ENCODE data around the gene RASA1.

Gene RASA1

GRCh38 chr5:87372705-87373104 lies 105.0 kb downstream of the RASA1 start:
- Histone ChIP-seq H3K27ac (ENCODE audit: low read depth, low read length) (peak overlapping the region; percentile 19), H3K4me3 (ENCODE audit: low read depth in 1 of 5, low read length in 5 of 5) (no peak overlapping the region), H3K36me3 (ENCODE audit: control insufficient read depth in 5 of 5, insufficient read depth in 5 of 5, low read length in 5 of 5) (peaks cover 28 to 69% (median 47%) of the 10 kb centered on the region in 5 donors)

DNA sequence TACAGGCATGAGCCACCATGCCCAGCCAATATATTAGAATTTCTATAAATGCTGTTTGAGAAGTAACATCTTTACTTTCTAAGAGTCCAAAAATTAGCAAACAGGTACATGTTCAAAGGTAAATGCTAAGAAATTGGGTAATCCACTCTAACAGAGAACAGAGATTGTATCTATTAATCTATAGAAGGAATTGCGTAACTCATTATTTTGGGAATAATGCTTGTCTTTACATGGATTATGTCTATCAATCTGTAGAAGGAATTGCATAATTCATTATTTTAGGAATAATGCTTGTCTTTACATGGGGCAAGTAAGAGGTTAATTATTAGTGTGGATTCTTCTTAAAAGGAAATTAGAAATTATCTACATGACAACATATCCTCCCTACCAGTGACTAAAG lies 114.5 kb downstream of the RASA1 start:
- Histone ChIP-seq H3K36me3 (ENCODE audit: control insufficient read depth in 5 of 5, insufficient read depth in 5 of 5, low read length in 5 of 5) (peaks cover 20 to 60% (median 50%) of the 10 kb centered on the region in 5 donors), H3K27ac (ENCODE audit: low read depth, low read length) (no peak overlapping the region), H3K4me3 (ENCODE audit: low read depth in 1 of 5, low read length in 5 of 5) (no peak overlapping the region), H3K27me3 (ENCODE audit: control insufficient read depth in 5 of 5, insufficient read depth in 4 of 5, low read length in 5 of 5) (no peaks in the 10 kb centered on the region), H3K9me3 (ENCODE audit: control insufficient read depth in 5 of 5, low read length in 5 of 5) (no peaks in the 10 kb centered on the region), H3K4me1 (ENCODE audit: control insufficient read depth in 5 of 5, insufficient read depth in 5 of 5, low read length in 5 of 5) (peaks cover 0 to 17% (median 0%) of the 10 kb centered on the region in 5 donors), H3K9ac (ENCODE audit: low read length in 5 of 5) (no peak overlapping the region)

More at GRCh38 chr5:87372705-87373104, 105.0 kb downstream of the RASA1 start:
- H3K9me3 ChIP-seq (ENCODE audit: control insufficient read depth in 5 of 5, low read length in 5 of 5): no peaks in the 10 kb centered on the region
- H3K4me1 ChIP-seq (ENCODE audit: control insufficient read depth in 5 of 5, insufficient read depth in 5 of 5, low read length in 5 of 5): no peaks in the 10 kb centered on the region
- no peaks in the 10 kb centered on the region for H3K27me3 ChIP-seq (ENCODE audit: control insufficient read depth in 5 of 5, insufficient read depth in 4 of 5, low read length in 5 of 5)
- H3K9ac ChIP-seq (ENCODE audit: low read length in 5 of 5): no peak overlapping the region

DNA sequence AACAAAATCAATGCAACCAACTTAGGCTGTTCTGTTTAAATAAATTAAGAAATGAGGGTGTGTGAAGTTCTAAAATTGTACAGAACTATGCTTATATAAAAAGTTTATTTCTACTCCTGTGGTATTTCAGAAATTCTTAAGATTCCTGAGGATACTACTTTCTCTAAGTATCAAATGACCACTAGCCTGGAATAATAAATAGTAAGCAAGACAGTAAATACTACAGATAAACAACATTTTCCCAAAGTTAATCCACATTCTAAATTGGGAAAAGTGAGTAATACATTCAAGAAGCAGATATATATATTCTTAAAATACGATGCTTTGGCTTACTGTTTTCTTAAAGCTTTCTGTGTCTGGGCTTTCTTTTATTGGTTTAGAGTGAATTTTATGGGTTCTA lies 115.5 kb downstream of the RASA1 start:
- Histone ChIP-seq H3K4me1 (ENCODE audit: control insufficient read depth in 5 of 5, insufficient read depth in 5 of 5, low read length in 5 of 5) (peaks cover 0 to 17% (median 0%) of the 10 kb centered on the region in 5 donors), H3K36me3 (ENCODE audit: control insufficient read depth in 5 of 5, insufficient read depth in 5 of 5, low read length in 5 of 5) (peaks cover 20 to 65% (median 51%) of the 10 kb centered on the region in 5 donors), H3K4me3 (ENCODE audit: low read depth in 1 of 5, low read length in 5 of 5) (no peak overlapping the region), H3K9me3 (ENCODE audit: control insufficient read depth in 5 of 5, low read length in 5 of 5) (no peaks in the 10 kb centered on the region), H3K27ac (ENCODE audit: low read depth, low read length) (no peak overlapping the region), H3K9ac (ENCODE audit: low read length in 5 of 5) (no peak overlapping the region), H3K27me3 (ENCODE audit: control insufficient read depth in 5 of 5, insufficient read depth in 4 of 5, low read length in 5 of 5) (no peaks in the 10 kb centered on the region)

DNA sequence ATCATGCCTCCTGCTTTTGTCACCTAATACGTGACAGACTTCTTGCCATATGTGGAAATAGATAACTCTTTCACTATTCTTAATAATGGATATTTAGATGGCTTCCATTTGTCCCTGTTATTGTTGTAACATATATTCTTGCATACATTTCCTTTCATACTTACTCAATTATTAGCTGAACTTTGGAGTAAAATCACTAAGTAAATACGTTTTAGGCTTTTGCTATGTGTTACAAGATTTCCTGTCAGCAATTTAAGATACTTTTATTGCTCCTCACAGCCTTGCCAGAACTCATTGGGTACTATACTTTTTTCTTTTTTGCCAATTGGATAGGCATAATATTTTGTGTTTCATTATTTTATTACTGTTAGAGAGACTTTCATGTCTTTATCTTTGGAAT lies 118.1 kb downstream of the RASA1 start:
- Histone ChIP-seq H3K36me3 (ENCODE audit: control insufficient read depth in 5 of 5, insufficient read depth in 5 of 5, low read length in 5 of 5) (peaks cover 21 to 62% (median 50%) of the 10 kb centered on the region in 5 donors), H3K27ac (ENCODE audit: low read depth, low read length) (peak overlapping the region; percentile 19), H3K9me3 (ENCODE audit: control insufficient read depth in 5 of 5, low read length in 5 of 5) (no peaks in the 10 kb centered on the region)

DNA sequence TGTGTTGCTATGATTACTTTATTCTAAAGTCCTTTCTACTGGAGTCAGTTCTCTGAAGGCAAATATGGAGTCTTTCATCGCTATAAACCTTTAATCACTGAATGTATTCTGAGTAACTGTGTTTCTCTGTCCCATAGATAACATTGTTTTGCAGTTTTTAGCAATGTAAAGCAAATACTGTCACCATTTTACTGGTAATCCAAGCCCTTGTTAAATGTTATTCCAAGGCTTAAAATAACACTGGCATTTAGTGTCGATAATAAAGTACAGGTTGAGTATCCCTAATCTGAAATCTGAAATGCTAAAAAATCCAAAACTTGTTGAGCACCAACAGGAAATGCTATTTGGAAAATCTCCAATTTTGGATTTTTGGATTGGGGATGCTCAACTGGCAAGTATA lies 120.4 kb downstream of the RASA1 start:
- Histone ChIP-seq H3K27me3 (ENCODE audit: control insufficient read depth in 5 of 5, insufficient read depth in 4 of 5, low read length in 5 of 5) (no peaks in the 10 kb centered on the region), H3K36me3 (ENCODE audit: control insufficient read depth in 5 of 5, insufficient read depth in 5 of 5, low read length in 5 of 5) (peaks cover 32 to 73% (median 62%) of the 10 kb centered on the region in 5 donors), H3K9ac (ENCODE audit: low read length in 5 of 5) (no peak overlapping the region), H3K27ac (ENCODE audit: low read depth, low read length) (peak overlapping the region; percentile 24), H3K4me3 (ENCODE audit: low read depth in 1 of 5, low read length in 5 of 5) (no peak overlapping the region), H3K9me3 (ENCODE audit: control insufficient read depth in 5 of 5, low read length in 5 of 5) (no peaks in the 10 kb centered on the region), H3K4me1 (ENCODE audit: control insufficient read depth in 5 of 5, insufficient read depth in 5 of 5, low read length in 5 of 5) (peaks cover 0 to 36% (median 14%) of the 10 kb centered on the region in 5 donors)

More for the DNA sequence above, 118.1 kb downstream of the RASA1 start:
- Histone ChIP-seq H3K9ac (ENCODE audit: low read length in 5 of 5) (no peak overlapping the region), H3K27me3 (ENCODE audit: control insufficient read depth in 5 of 5, insufficient read depth in 4 of 5, low read length in 5 of 5) (no peaks in the 10 kb centered on the region), H3K4me1 (ENCODE audit: control insufficient read depth in 5 of 5, insufficient read depth in 5 of 5, low read length in 5 of 5) (peaks cover 0 to 23% (median 5%) of the 10 kb centered on the region in 5 donors), H3K4me3 (ENCODE audit: low read depth in 1 of 5, low read length in 5 of 5) (no peak overlapping the region)

DNA sequence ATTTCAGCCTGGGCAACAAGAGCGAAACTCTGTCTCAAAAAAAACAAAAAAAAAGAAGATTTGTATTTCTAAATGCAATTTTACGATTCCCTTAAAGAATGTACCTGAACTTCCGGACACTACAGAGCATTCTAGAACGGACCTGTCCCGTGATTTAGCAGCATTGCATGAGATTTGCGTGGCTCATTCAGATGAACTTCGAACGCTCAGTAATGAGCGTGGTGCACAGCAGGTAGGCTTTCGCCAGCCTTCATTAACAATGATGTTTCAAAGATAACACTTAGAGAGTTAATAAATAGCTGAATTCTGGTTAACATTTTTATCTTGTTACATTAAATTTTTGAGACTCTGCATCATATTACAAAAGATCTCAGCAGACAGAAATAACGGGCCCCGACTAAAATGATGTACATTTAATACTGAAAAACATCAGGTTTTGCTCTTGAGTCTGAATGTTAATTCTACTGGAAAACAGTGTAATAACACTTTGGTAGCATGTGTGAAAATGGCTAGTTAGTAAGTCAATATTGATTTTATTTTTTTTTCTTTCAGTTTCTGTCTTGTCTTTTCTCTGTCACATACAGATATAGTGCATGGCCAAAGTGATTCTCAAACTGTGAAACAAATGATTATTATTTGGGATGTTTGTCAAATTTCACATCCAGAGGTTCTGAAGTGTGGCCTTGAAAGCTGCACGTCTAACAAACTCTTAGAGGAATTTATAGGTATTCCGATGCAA lies 121.8 kb downstream of the RASA1 start:
- no peak overlapping the region for H3K9ac ChIP-seq (ENCODE audit: low read length in 5 of 5)
- H3K27ac ChIP-seq (ENCODE audit: low read depth, low read length): peak overlapping the region; percentile 48
- H3K36me3 ChIP-seq (ENCODE audit: control insufficient read depth in 5 of 5, insufficient read depth in 5 of 5, low read length in 5 of 5): peaks cover 37 to 70% (median 60%) of the 10 kb centered on the region in 5 donors
- H3K27me3 ChIP-seq (ENCODE audit: control insufficient read depth in 5 of 5, insufficient read depth in 4 of 5, low read length in 5 of 5): no peaks in the 10 kb centered on the region
- peaks cover 0 to 47% (median 24%) of the 10 kb centered on the region in 5 donors for H3K4me1 ChIP-seq (ENCODE audit: control insufficient read depth in 5 of 5, insufficient read depth in 5 of 5, low read length in 5 of 5)
- no peak overlapping the region for H3K4me3 ChIP-seq (ENCODE audit: low read depth in 1 of 5, low read length in 5 of 5)
- H3K9me3 ChIP-seq (ENCODE audit: control insufficient read depth in 5 of 5, low read length in 5 of 5): no peaks in the 10 kb centered on the region

DNA sequence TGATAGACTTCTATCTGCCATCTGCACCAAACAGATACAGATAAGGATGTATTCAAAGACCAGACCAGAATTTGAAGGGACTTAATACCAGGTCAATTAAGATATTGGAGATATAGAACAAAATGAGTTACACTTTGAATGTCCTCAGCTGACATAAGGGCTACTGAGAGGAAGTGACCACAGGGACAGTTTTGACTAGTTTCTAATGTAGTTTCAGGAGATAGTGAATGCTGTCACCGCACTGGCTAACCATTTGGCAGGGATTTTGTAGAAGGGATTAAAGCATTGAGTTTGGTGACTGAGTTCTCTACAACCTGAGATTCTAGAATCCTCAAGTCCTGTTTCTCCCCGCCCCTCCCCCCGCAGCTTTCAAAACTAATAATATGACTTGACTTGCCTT lies 122.4 kb downstream of the RASA1 start:
- Histone ChIP-seq H3K9me3 (ENCODE audit: control insufficient read depth in 5 of 5, low read length in 5 of 5) (no peaks in the 10 kb centered on the region), H3K4me3 (ENCODE audit: low read depth in 1 of 5, low read length in 5 of 5) (no peak overlapping the region), H3K36me3 (ENCODE audit: control insufficient read depth in 5 of 5, insufficient read depth in 5 of 5, low read length in 5 of 5) (peaks cover 38 to 76% (median 60%) of the 10 kb centered on the region in 5 donors), H3K9ac (ENCODE audit: low read length in 5 of 5) (no peak overlapping the region), H3K4me1 (ENCODE audit: control insufficient read depth in 5 of 5, insufficient read depth in 5 of 5, low read length in 5 of 5) (peaks cover 0 to 51% (median 29%) of the 10 kb centered on the region in 5 donors), H3K27me3 (ENCODE audit: control insufficient read depth in 5 of 5, insufficient read depth in 4 of 5, low read length in 5 of 5) (no peaks in the 10 kb centered on the region), H3K27ac (ENCODE audit: low read depth, low read length) (peak overlapping the region; percentile 48)

DNA sequence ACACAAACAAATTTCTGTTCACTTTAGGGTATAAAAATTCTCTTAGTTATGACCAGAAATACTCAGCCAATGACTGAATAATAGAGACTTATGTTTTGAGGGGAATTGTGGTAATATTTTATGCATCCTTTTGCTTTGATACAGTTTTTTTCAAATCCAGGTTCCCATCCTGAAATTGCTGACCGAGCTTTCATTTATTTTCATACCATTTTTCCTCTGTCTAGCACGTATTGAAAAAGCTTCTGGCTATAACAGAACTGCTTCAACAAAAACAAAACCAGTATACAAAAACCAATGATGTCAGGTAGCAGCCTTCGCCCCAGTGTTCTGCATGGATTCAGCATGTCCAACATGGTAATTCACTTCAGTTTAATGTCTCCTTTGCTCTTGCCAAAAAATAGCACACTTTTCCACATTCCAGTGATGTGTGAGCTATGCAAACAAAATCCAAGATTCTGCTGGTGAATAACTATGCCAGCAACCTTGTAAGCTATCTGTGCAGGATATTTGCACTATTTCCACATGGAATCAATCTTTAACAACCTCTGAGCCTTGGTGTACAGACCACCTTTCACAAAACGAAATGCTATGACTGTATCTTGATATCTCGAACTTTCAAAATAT lies 123.0 kb downstream of the RASA1 start:
- Histone ChIP-seq H3K9me3 (ENCODE audit: control insufficient read depth in 5 of 5, low read length in 5 of 5) (no peaks in the 10 kb centered on the region), H3K36me3 (ENCODE audit: control insufficient read depth in 5 of 5, insufficient read depth in 5 of 5, low read length in 5 of 5) (peaks cover 43 to 81% (median 65%) of the 10 kb centered on the region in 5 donors), H3K9ac (ENCODE audit: low read length in 5 of 5) (no peak overlapping the region)

GRCh38 chr5:87392170-87392569 lies 124.5 kb downstream of the RASA1 start:
- Histone ChIP-seq H3K4me3 (ENCODE audit: low read depth in 1 of 5, low read length in 5 of 5) (no peak overlapping the region), H3K36me3 (ENCODE audit: control insufficient read depth in 5 of 5, insufficient read depth in 5 of 5, low read length in 5 of 5) (peaks cover 44 to 87% (median 62%) of the 10 kb centered on the region in 5 donors), H3K4me1 (ENCODE audit: control insufficient read depth in 5 of 5, insufficient read depth in 5 of 5, low read length in 5 of 5) (peaks cover 0 to 55% (median 34%) of the 10 kb centered on the region in 5 donors), H3K27ac (ENCODE audit: low read depth, low read length) (peak overlapping the region; percentile 87), H3K9ac (ENCODE audit: low read length in 5 of 5) (peak overlapping the region in 1 of 5 donors; percentile 54), H3K27me3 (ENCODE audit: control insufficient read depth in 5 of 5, insufficient read depth in 4 of 5, low read length in 5 of 5) (no peaks in the 10 kb centered on the region), H3K9me3 (ENCODE audit: control insufficient read depth in 5 of 5, low read length in 5 of 5) (no peaks in the 10 kb centered on the region)

More for the DNA sequence above, 123.0 kb downstream of the RASA1 start:
- peaks cover 0 to 49% (median 34%) of the 10 kb centered on the region in 5 donors for H3K4me1 ChIP-seq (ENCODE audit: control insufficient read depth in 5 of 5, insufficient read depth in 5 of 5, low read length in 5 of 5)
- H3K27ac ChIP-seq (ENCODE audit: low read depth, low read length): peak overlapping the region; percentile 87
- no peaks in the 10 kb centered on the region for H3K27me3 ChIP-seq (ENCODE audit: control insufficient read depth in 5 of 5, insufficient read depth in 4 of 5, low read length in 5 of 5)
- no peak overlapping the region for H3K4me3 ChIP-seq (ENCODE audit: low read depth in 1 of 5, low read length in 5 of 5)

DNA sequence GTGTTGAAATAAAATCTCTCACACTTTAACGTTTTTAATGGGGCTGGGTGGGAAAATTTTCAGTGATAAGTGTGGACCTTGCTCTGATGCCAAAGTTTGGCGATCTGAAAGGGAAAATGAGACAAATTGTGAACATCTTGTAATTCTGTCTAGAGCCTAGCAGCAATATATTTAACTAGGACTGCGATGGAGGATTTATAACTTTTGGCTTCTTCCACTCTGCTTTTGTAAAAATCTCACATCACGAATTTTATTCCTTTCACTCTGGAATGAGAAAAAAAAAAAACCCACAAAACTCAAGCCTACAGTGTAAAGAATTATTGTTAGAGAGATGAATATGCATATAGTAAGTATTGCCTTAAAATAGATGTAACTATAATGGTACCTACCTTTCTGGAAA lies 125.1 kb downstream of the RASA1 start:
- H3K36me3 ChIP-seq (ENCODE audit: control insufficient read depth in 5 of 5, insufficient read depth in 5 of 5, low read length in 5 of 5): peaks cover 39 to 86% (median 58%) of the 10 kb centered on the region in 5 donors
- H3K4me1 ChIP-seq (ENCODE audit: control insufficient read depth in 5 of 5, insufficient read depth in 5 of 5, low read length in 5 of 5): peaks cover 0 to 55% (median 34%) of the 10 kb centered on the region in 5 donors
- peak overlapping the region in 1 of 5 donors; percentile 54 for H3K9ac ChIP-seq (ENCODE audit: low read length in 5 of 5)
- H3K9me3 ChIP-seq (ENCODE audit: control insufficient read depth in 5 of 5, low read length in 5 of 5): no peaks in the 10 kb centered on the region
- H3K27me3 ChIP-seq (ENCODE audit: control insufficient read depth in 5 of 5, insufficient read depth in 4 of 5, low read length in 5 of 5): no peaks in the 10 kb centered on the region
- no peak overlapping the region for H3K4me3 ChIP-seq (ENCODE audit: low read depth in 1 of 5, low read length in 5 of 5)
- H3K27ac ChIP-seq (ENCODE audit: low read depth, low read length): peak overlapping the region; percentile 87
